ENCODE measurements around the gene KRT1. TPM values are rescaled to one million over a fixed set of nuclear protein-coding genes. Genes with fewer than 3 reads are reported as not detected.

KRT1 gene
- not detected in 2 replicates for polyA plus RNA-seq
- not detected in 2 replicates for polyA minus RNA-seq

DNA sequence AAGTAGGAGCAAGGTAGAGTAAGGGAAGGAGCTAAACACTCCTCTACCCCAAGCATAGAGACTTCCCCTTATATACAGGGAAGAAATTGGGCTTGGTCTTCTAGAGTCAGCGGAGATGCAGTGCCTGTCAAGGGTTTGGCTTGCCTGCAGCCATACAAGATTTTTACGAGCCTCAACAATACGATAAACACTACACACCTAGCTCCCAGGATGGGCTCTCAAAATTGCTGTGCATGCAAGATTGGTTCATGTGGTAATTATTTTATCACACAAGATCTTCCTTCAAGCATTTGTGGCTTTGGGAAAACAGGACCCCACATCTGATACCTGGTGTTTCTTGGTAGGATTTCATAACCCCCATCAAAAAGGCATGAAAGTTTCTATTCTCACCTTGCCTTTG lies at the start of gene KRT1:
Gene KRT1, minus strand, starts transcription at position 45 of the 400 bp plus-strand sequence. CDS start 59 bp downstream, outside the sequence.
- no peak within 1 kb of the TSS for H3K9ac ChIP-seq (ENCODE audit: low read length)
- no peak within 1 kb of the TSS for H2AFZ ChIP-seq (ENCODE audit: low read depth, low read length)
- no peaks in the 10 kb centered on the region for H3K9me2 ChIP-seq (ENCODE audit: insufficient read depth, low read length)
- no peaks in the 10 kb centered on the region for H3F3A ChIP-seq (ENCODE audit: insufficient read depth, low read length, poor library complexity, severe bottlenecking)
- H3K36me3 ChIP-seq (ENCODE audit: insufficient read depth, low read length): no peaks in the 10 kb centered on the region
- no peaks in the 10 kb centered on the region for H3K79me2 ChIP-seq (replicated peaks; ENCODE audit: insufficient read depth, low read length)
- no peak within 1 kb of the TSS for H3K4me3 ChIP-seq (ENCODE audit: low read length)
- no peaks in the 10 kb centered on the region for H4K20me1 ChIP-seq (ENCODE audit: insufficient read depth)
- H3K9me3 ChIP-seq (ENCODE audit: low read length): no peaks in the 10 kb centered on the region
- H3K27ac ChIP-seq (ENCODE audit: low read length): no peak within 1 kb of the TSS
- H3K27me3 ChIP-seq (ENCODE audit: insufficient read depth, low read depth, low read length): no peaks in the 10 kb centered on the region
- H3K4me2 ChIP-seq (ENCODE audit: low read length): no peak within 1 kb of the TSS
- no peak for TF ChIP-seq RAD21 (conservative IDR thresholded peaks at IDR 0.05)
- no peak for TF ChIP-seq TAF1 (IDR thresholded peaks at IDR 0.05; ENCODE audit: low read depth)
- TF ChIP-seq, protein P1, sequence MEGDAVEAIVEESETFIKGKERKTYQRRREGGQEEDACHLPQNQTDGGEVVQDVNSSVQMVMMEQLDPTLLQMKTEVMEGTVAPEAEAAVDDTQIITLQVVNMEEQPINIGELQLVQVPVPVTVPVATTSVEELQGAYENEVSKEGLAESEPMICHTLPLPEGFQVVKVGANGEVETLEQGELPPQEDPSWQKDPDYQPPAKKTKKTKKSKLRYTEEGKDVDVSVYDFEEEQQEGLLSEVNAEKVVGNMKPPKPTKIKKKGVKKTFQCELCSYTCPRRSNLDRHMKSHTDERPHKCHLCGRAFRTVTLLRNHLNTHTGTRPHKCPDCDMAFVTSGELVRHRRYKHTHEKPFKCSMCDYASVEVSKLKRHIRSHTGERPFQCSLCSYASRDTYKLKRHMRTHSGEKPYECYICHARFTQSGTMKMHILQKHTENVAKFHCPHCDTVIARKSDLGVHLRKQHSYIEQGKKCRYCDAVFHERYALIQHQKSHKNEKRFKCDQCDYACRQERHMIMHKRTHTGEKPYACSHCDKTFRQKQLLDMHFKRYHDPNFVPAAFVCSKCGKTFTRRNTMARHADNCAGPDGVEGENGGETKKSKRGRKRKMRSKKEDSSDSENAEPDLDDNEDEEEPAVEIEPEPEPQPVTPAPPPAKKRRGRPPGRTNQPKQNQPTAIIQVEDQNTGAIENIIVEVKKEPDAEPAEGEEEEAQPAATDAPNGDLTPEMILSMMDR (IDR thresholded peaks at IDR 0.05; ENCODE audit: poor library complexity, severe bottlenecking): no peak
- TF ChIP-seq SMC3 (conservative IDR thresholded peaks at IDR 0.05; ENCODE audit: poor library complexity): no peak
- TF ChIP-seq EP300 (conservative IDR thresholded peaks at IDR 0.05; ENCODE audit: poor library complexity, severe bottlenecking): no peak
- TF ChIP-seq, protein P2, sequence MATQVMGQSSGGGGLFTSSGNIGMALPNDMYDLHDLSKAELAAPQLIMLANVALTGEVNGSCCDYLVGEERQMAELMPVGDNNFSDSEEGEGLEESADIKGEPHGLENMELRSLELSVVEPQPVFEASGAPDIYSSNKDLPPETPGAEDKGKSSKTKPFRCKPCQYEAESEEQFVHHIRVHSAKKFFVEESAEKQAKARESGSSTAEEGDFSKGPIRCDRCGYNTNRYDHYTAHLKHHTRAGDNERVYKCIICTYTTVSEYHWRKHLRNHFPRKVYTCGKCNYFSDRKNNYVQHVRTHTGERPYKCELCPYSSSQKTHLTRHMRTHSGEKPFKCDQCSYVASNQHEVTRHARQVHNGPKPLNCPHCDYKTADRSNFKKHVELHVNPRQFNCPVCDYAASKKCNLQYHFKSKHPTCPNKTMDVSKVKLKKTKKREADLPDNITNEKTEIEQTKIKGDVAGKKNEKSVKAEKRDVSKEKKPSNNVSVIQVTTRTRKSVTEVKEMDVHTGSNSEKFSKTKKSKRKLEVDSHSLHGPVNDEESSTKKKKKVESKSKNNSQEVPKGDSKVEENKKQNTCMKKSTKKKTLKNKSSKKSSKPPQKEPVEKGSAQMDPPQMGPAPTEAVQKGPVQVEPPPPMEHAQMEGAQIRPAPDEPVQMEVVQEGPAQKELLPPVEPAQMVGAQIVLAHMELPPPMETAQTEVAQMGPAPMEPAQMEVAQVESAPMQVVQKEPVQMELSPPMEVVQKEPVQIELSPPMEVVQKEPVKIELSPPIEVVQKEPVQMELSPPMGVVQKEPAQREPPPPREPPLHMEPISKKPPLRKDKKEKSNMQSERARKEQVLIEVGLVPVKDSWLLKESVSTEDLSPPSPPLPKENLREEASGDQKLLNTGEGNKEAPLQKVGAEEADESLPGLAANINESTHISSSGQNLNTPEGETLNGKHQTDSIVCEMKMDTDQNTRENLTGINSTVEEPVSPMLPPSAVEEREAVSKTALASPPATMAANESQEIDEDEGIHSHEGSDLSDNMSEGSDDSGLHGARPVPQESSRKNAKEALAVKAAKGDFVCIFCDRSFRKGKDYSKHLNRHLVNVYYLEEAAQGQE (IDR thresholded peaks at IDR 0.05; ENCODE audit: borderline replicate concordance): no peak
- TF ChIP-seq POLR2AphosphoS5 (IDR thresholded peaks at IDR 0.05): no peak
- TF ChIP-seq EZH2 (IDR thresholded peaks at IDR 0.05; ENCODE audit: borderline replicate concordance, insufficient read depth, low read length, poor library complexity, severe bottlenecking): no peak
- no peak for TF ChIP-seq MXI1 (conservative IDR thresholded peaks at IDR 0.05; ENCODE audit: poor library complexity, severe bottlenecking)

DNA sequence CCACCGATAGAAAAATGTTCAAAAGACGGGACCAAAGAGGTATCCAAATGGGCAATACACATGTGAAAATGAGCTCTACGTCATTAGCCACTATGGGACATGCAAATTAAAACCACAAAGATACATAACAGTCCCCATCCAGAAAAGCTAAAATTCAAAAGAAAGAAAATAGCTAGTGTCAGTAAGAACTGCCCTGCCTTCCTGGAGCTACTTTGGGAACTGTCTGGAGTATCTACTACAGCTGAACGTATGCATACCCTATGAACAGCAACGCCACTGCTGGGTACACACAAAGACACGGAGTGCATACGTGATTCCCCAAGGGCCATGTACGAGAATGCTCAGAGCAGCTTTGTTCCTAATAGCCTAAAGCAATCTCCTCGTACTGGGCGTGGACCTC lies 48.9 kb upstream of the KRT1 start:
- H3K27me3 ChIP-seq (ENCODE audit: insufficient read depth, low read depth, low read length): peaks cover 8% of the 10 kb centered on the region
- H3K9ac ChIP-seq (ENCODE audit: low read length): no peak overlapping the region
- H2AFZ ChIP-seq (ENCODE audit: low read depth, low read length): no peak overlapping the region
- no peak overlapping the region for H3K4me3 ChIP-seq (ENCODE audit: low read length)
- H4K20me1 ChIP-seq (ENCODE audit: insufficient read depth): no peaks in the 10 kb centered on the region
- H3K79me2 ChIP-seq (replicated peaks; ENCODE audit: insufficient read depth, low read length): no peaks in the 10 kb centered on the region
- H3K4me2 ChIP-seq (ENCODE audit: low read length): no peak overlapping the region
- H3K27ac ChIP-seq (ENCODE audit: low read length): no peak overlapping the region
- H3K9me3 ChIP-seq (ENCODE audit: low read length): no peaks in the 10 kb centered on the region
- H3F3A ChIP-seq (ENCODE audit: insufficient read depth, low read length, poor library complexity, severe bottlenecking): no peaks in the 10 kb centered on the region
- TF ChIP-seq EP300 (conservative IDR thresholded peaks at IDR 0.05; ENCODE audit: poor library complexity, severe bottlenecking) (no peak), SMC3 (conservative IDR thresholded peaks at IDR 0.05; ENCODE audit: poor library complexity) (no peak), TAF1 (IDR thresholded peaks at IDR 0.05; ENCODE audit: low read depth) (no peak), MXI1 (conservative IDR thresholded peaks at IDR 0.05; ENCODE audit: poor library complexity, severe bottlenecking) (no peak), EZH2 (IDR thresholded peaks at IDR 0.05; ENCODE audit: borderline replicate concordance, insufficient read depth, low read length, poor library complexity, severe bottlenecking) (no peak), POLR2AphosphoS5 (IDR thresholded peaks at IDR 0.05) (no peak), RAD21 (conservative IDR thresholded peaks at IDR 0.05) (no peak)
- TF ChIP-seq, protein P2 (IDR thresholded peaks at IDR 0.05; ENCODE audit: borderline replicate concordance): no peak
- TF ChIP-seq, protein P1 (IDR thresholded peaks at IDR 0.05; ENCODE audit: poor library complexity, severe bottlenecking): no peak
- no peaks in the 10 kb centered on the region for H3K36me3 ChIP-seq (ENCODE audit: insufficient read depth, low read length)
- H3K9me2 ChIP-seq (ENCODE audit: insufficient read depth, low read length): no peaks in the 10 kb centered on the region

Data from neural cell (in vitro differentiated cells).